ENCODE measurements around the gene TSPEAR. TPM values are rescaled to one million over a fixed set of nuclear protein-coding genes. Genes with fewer than 3 reads are reported as not detected.
A peak's percentile ranks its signal among the peaks of the same experiment; 100 is the strongest.
"Not testable (repeated sequence)": the region's sequence is repeated elsewhere in the genome, so short reads cannot be mapped to it uniquely, and the experiment has no call there.

TSPEAR gene
- total and polyA plus RNA-seq, 4 experiments from 2014 or later: 0.07 TPM; not detected in 3

- H3K27me3 ChIP-seq (ENCODE audit: insufficient read depth, low read length): no peaks in the 10 kb centered on the region
- CTCF ChIA-PET (ENCODE audit: partially characterized antibody): no interaction called here
- peaks cover 5 to 8% of the 10 kb centered on the region in 2 donors for H3K36me3 Mint-ChIP-seq
- DNase-seq: no peak
- intact Hi-C loops (cut with micrococcal nuclease): loop anchor here (10.0 kb wide), 1 partner anchor 67 kb away; the partner anchor contains the start of gene KRTAP10-1
- POLR2A ChIA-PET (ENCODE audit: partially characterized antibody): no interaction called here
- H3K27me3 Mint-ChIP-seq: peaks cover 0 to 1% of the 10 kb centered on the region in 2 donors
- H3K9me3 Mint-ChIP-seq: peaks cover 0 to 34% (median 25%) of the 10 kb centered on the region in 8 donors
- H3K9me3 ChIP-seq (ENCODE audit: control insufficient read depth in 1 of 2, low read length in 2 of 2): no peaks in the 10 kb centered on the region
- peaks cover 9 to 17% (median 10%) of the 10 kb centered on the region in 4 donors for H3K4me1 Mint-ChIP-seq
- no peak overlapping the region for H3K4me3 ChIP-seq (ENCODE audit: low read length in 2 of 2)
- H3K27ac Mint-ChIP-seq: no peak overlapping the region
- peak overlapping the region in 1 of 8 donors; percentile 31 for H3K4me3 Mint-ChIP-seq
- no peaks in the 10 kb centered on the region for H3K36me3 ChIP-seq (ENCODE audit: insufficient read depth, low read length)
- peaks cover 7% of the 10 kb centered on the region for H3K4me1 ChIP-seq (ENCODE audit: insufficient read depth, low read length)
- H3K27ac ChIP-seq (ENCODE audit: low read depth, low read length): no peak overlapping the region
Observed at GRCh38 chr21:44611551-44611950, 99.8 kb downstream of the TSPEAR start.

- H3K27ac ChIP-seq (ENCODE audit: low read depth, low read length); H3K4me1 ChIP-seq (ENCODE audit: insufficient read depth, low read length); H3K27ac Mint-ChIP-seq; H3K9me3 ChIP-seq (ENCODE audit: control insufficient read depth in 1 of 2, low read length in 2 of 2); H3K27me3 ChIP-seq (ENCODE audit: insufficient read depth, low read length); H3K4me3 ChIP-seq (ENCODE audit: low read length in 2 of 2); H3K4me3 Mint-ChIP-seq; H3K27me3 Mint-ChIP-seq; H3K36me3 ChIP-seq (ENCODE audit: insufficient read depth, low read length); POLR2A ChIA-PET (ENCODE audit: partially characterized antibody); H3K4me1 Mint-ChIP-seq; H3K36me3 Mint-ChIP-seq; CTCF ChIA-PET (ENCODE audit: partially characterized antibody); DNase-seq: not testable (repeated sequence)
- intact Hi-C loops (cut with micrococcal nuclease): loop anchor here (10.0 kb wide), 1 partner anchor 65 kb away; the partner anchor contains the start of gene KRTAP10-1
- peaks cover 0 to 38% (median 28%) of the 10 kb centered on the region in 8 donors for H3K9me3 Mint-ChIP-seq
Observed at GRCh38 chr21:44610157-44610843, 101.1 kb downstream of the TSPEAR start.

- H3K27me3 ChIP-seq (ENCODE audit: insufficient read depth, low read length): no peaks in the 10 kb centered on the region
- Mint-ChIP-seq H3K4me3 (no peak overlapping the region), H3K36me3 (peaks cover 5 to 8% of the 10 kb centered on the region in 2 donors), H3K9me3 (peaks cover 3 to 38% (median 28%) of the 10 kb centered on the region in 8 donors), H3K27ac (no peak overlapping the region), H3K27me3 (peaks cover 6 to 8% of the 10 kb centered on the region in 2 donors), H3K4me1 (peaks cover 0 to 2% (median under 1%) of the 10 kb centered on the region in 4 donors)
- intact Hi-C loops (cut with micrococcal nuclease): no loop called here
- H3K36me3 ChIP-seq (ENCODE audit: insufficient read depth, low read length): no peaks in the 10 kb centered on the region
- no peak overlapping the region for H3K4me3 ChIP-seq (ENCODE audit: low read length in 2 of 2)
- no peak for DNase-seq
- no peaks in the 10 kb centered on the region for H3K4me1 ChIP-seq (ENCODE audit: insufficient read depth, low read length)
- CTCF ChIA-PET (ENCODE audit: partially characterized antibody): no interaction called here
- POLR2A ChIA-PET (ENCODE audit: partially characterized antibody): no interaction called here
- no peak overlapping the region for H3K27ac ChIP-seq (ENCODE audit: low read depth, low read length)
- H3K9me3 ChIP-seq (ENCODE audit: control insufficient read depth in 1 of 2, low read length in 2 of 2): no peaks in the 10 kb centered on the region
Observed at GRCh38 chr21:44609193-44609592, 102.2 kb downstream of the TSPEAR start.

- H3K27me3 Mint-ChIP-seq: peaks cover 8 to 13% of the 10 kb centered on the region in 2 donors
- Histone ChIP-seq H3K27me3 (ENCODE audit: insufficient read depth, low read length) (no peaks in the 10 kb centered on the region), H3K9me3 (ENCODE audit: control insufficient read depth in 1 of 2, low read length in 2 of 2) (no peaks in the 10 kb centered on the region), H3K36me3 (ENCODE audit: insufficient read depth, low read length) (no peaks in the 10 kb centered on the region), H3K4me3 (ENCODE audit: low read length in 2 of 2) (no peak overlapping the region), H3K27ac (ENCODE audit: low read depth, low read length) (no peak overlapping the region), H3K4me1 (ENCODE audit: insufficient read depth, low read length) (no peaks in the 10 kb centered on the region)
- peaks cover 0 to 2% (median 0%) of the 10 kb centered on the region in 4 donors for H3K4me1 Mint-ChIP-seq
- no peak for DNase-seq
- CTCF ChIA-PET (ENCODE audit: partially characterized antibody): no interaction called here
- H3K36me3 Mint-ChIP-seq: peaks cover 5 to 8% of the 10 kb centered on the region in 2 donors
- H3K9me3 Mint-ChIP-seq: peaks cover 3 to 30% (median 27%) of the 10 kb centered on the region in 8 donors
- H3K27ac Mint-ChIP-seq: no peak overlapping the region
- H3K4me3 Mint-ChIP-seq: no peak overlapping the region
- intact Hi-C loops (cut with micrococcal nuclease): no loop called here
- POLR2A ChIA-PET (ENCODE audit: partially characterized antibody): no interaction called here
Observed at GRCh38 chr21:44606495-44606894, 104.9 kb downstream of the TSPEAR start.

GRCh38 chr21:44603911-44604310 is 107.5 kb downstream of the TSPEAR start:
- peaks cover 3 to 10% (median 5%) of the 10 kb centered on the region in 8 donors for H3K9me3 Mint-ChIP-seq
- Histone ChIP-seq H3K4me3 (ENCODE audit: low read length in 2 of 2) (no peak overlapping the region), H3K36me3 (ENCODE audit: insufficient read depth, low read length) (no peaks in the 10 kb centered on the region), H3K4me1 (ENCODE audit: insufficient read depth, low read length) (no peaks in the 10 kb centered on the region), H3K9me3 (ENCODE audit: control insufficient read depth in 1 of 2, low read length in 2 of 2) (no peaks in the 10 kb centered on the region), H3K27ac (ENCODE audit: low read depth, low read length) (no peak overlapping the region), H3K27me3 (ENCODE audit: insufficient read depth, low read length) (no peaks in the 10 kb centered on the region)
- H3K4me3 Mint-ChIP-seq: no peak overlapping the region
- intact Hi-C loops (cut with micrococcal nuclease): no loop called here
- peaks cover 0 to 2% (median 0%) of the 10 kb centered on the region in 4 donors for H3K4me1 Mint-ChIP-seq
- no peak for DNase-seq
- H3K27me3 Mint-ChIP-seq: peaks cover 10 to 14% of the 10 kb centered on the region in 2 donors
- peaks cover 2 to 3% of the 10 kb centered on the region in 2 donors for H3K36me3 Mint-ChIP-seq
- H3K27ac Mint-ChIP-seq: peak overlapping the region in 1 of 7 donors; percentile 63
- ChIA-PET CTCF (ENCODE audit: partially characterized antibody) (no interaction called here), POLR2A (ENCODE audit: partially characterized antibody) (no interaction called here)

GRCh38 chr21:44603109-44603875 is 108.1 kb downstream of the TSPEAR start:
- H3K4me1 ChIP-seq (ENCODE audit: insufficient read depth, low read length): no peaks in the 10 kb centered on the region
- no peaks in the 10 kb centered on the region for H3K27me3 ChIP-seq (ENCODE audit: insufficient read depth, low read length)
- peak overlapping the region in 1 of 7 donors; percentile 63 for H3K27ac Mint-ChIP-seq

GRCh38 chr21:44602463-44602850 is 108.9 kb downstream of the TSPEAR start:
- H3K36me3 Mint-ChIP-seq: no peaks in the 10 kb centered on the region
- POLR2A ChIA-PET (ENCODE audit: partially characterized antibody): no interaction called here

More at GRCh38 chr21:44603109-44603875, 108.1 kb downstream of the TSPEAR start:
- Mint-ChIP-seq H3K4me3 (no peak overlapping the region), H3K4me1 (peaks cover 0 to 2% (median 0%) of the 10 kb centered on the region in 4 donors), H3K36me3 (no peaks in the 10 kb centered on the region), H3K9me3 (peaks cover 3 to 13% (median 7%) of the 10 kb centered on the region in 8 donors), H3K27me3 (peaks cover 15 to 16% of the 10 kb centered on the region in 2 donors)
- intact Hi-C loops (cut with micrococcal nuclease): no loop called here
- H3K9me3 ChIP-seq (ENCODE audit: control insufficient read depth in 1 of 2, low read length in 2 of 2): no peaks in the 10 kb centered on the region
- POLR2A ChIA-PET (ENCODE audit: partially characterized antibody): no interaction called here
- H3K4me3 ChIP-seq (ENCODE audit: low read length in 2 of 2): no peak overlapping the region
- H3K36me3 ChIP-seq (ENCODE audit: insufficient read depth, low read length): no peaks in the 10 kb centered on the region
- CTCF ChIA-PET (ENCODE audit: partially characterized antibody): no interaction called here
- no peak for DNase-seq
- no peak overlapping the region for H3K27ac ChIP-seq (ENCODE audit: low read depth, low read length)

More at GRCh38 chr21:44602463-44602850, 108.9 kb downstream of the TSPEAR start:
- DNase-seq: no peak
- Mint-ChIP-seq H3K9me3 (peaks cover 3 to 12% (median 7%) of the 10 kb centered on the region in 8 donors), H3K4me3 (no peak overlapping the region), H3K27ac (no peak overlapping the region), H3K27me3 (peaks cover 16 to 17% of the 10 kb centered on the region in 2 donors), H3K4me1 (peaks cover 0 to 2% (median 0%) of the 10 kb centered on the region in 4 donors)
- no peak overlapping the region for H3K27ac ChIP-seq (ENCODE audit: low read depth, low read length)
- no peaks in the 10 kb centered on the region for H3K36me3 ChIP-seq (ENCODE audit: insufficient read depth, low read length)
- CTCF ChIA-PET (ENCODE audit: partially characterized antibody): no interaction called here
- H3K9me3 ChIP-seq (ENCODE audit: control insufficient read depth in 1 of 2, low read length in 2 of 2): no peaks in the 10 kb centered on the region
- no peak overlapping the region for H3K4me3 ChIP-seq (ENCODE audit: low read length in 2 of 2)
- H3K4me1 ChIP-seq (ENCODE audit: insufficient read depth, low read length): no peaks in the 10 kb centered on the region
- H3K27me3 ChIP-seq (ENCODE audit: insufficient read depth, low read length): no peaks in the 10 kb centered on the region
- intact Hi-C loops (cut with micrococcal nuclease): no loop called here

All from CD4-positive, alpha-beta memory T cell (primary cell).